Embryonic facial prominence (tissue), 1 donor: Measurements from ENCODE around the gene ERLEC1.
"Not testable (repeated sequence)": the region's sequence is repeated elsewhere in the genome, so short reads cannot be mapped to it uniquely, and the experiment has no call there.

ENCODE experiments used
- DNase-seq: peaks from one replicate; pipeline ENCODE4 v3.0.0-alpha.2; 2016; ENCODE audit errors: extremely low spot score

ERLEC1 gene

GRCh38 chr2:53829980-53830290 is 43.1 kb downstream of the ERLEC1 start:
- not testable (repeated sequence) for DNase-seq

DNA sequence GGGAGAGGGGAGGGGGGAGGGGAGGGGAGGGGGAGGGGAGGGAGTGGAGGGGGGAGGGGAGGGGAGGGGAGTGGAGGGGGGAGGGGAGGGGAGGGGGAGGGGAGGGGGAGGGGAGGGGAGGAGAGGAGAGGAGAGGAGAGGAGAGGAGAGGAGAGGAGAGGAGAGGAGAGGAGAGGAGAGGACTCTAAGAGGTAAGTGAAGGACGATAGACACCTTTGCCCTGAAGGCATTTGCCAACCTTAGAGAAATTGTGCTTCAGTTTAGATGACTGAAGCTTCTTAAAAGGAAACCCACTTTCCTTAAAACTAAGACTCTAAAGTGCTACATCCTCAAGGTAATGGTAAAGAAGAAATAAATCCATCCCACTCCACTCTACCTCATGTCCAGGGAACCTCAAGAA is 53.7 kb downstream of the ERLEC1 start:
- no peak for DNase-seq

GRCh38 chr2:53841651-53842050 is 54.8 kb downstream of the ERLEC1 start:
- not testable (repeated sequence) for DNase-seq

DNA sequence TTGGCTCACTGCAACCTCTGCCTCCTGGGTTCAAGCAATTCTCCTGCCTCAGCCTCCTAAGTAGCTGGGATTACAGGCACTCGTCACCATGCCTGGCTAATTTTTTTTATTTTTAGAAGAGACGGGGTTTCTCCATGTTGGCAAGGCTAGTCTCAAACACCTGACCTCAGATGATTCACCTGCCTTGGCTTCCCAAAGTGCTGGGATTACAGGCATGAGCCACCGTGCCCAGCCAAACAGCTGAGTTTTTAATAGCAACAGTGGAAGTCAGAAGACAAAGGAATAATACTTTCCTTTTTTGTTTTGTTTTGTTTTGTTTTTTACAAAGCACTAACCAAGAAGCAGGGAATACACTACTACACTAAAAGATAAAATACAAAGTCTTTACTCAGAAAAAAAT is 56.0 kb downstream of the ERLEC1 start:
- DNase-seq = no peak

DNA sequence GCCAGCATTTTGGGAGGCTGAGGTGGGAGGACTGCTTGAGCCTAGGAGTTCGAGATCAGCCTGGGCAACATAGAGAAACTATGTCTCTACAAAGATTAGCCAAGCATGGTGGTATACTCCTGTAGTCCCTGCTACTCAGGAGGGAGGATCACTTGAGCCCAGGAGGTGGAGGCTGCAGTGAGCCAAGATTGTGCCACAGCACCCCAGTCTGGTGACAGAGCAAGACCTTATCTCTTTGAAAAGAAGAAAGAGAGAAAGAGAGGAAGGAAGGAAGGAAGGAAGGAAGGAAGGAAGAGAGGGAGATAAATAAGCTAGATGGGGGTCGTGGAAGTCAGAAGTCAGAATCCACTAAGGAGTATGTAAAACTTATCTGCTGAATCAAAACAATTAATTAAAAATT is 56.8 kb downstream of the ERLEC1 start:
- DNase-seq = no peak

DNA sequence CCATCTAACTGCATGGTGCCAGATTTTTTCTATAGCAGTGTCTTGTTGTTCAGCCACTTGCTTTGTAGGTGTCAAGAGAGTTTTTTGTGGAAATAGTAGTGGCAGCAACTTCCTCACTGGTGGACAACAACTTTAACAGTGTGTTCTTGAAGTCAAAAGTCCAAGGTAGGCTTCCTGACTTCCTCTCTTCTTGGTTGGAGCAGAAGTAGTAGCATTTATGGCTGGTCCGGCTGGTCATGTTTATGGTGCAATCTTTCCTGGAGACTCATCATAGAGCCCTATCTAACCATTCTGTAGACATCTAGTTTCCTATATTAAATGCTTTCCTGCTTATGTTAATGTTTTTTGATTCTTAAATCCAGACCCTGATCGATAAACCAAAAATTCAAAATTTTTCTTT is 61.2 kb downstream of the ERLEC1 start:
- no peak for DNase-seq

- not testable (repeated sequence) for DNase-seq
Observed at GRCh38 chr2:53851052-53851757, 64.4 kb downstream of the ERLEC1 start.

- no peak for DNase-seq
Observed at GRCh38 chr2:53852532-53852931, 65.7 kb downstream of the ERLEC1 start.

DNA sequence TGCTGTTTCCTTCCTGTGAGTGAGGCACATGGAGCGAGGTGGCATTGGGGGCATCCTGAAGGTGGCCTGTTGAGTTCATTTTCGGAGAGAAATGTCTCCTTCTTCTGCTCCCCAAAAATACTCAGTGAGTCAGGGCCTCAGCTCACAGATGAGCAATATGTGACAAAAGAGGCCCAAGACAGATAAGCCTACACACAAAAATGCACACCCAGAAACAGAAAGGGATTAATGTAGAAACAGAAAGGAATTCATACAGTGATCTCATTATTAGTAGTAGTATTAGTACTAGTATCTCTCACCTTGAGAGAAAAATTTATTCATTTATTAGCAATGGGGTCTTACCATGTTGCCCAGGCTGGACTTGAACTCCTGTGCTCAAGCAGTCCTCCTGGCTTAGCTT is 67.8 kb downstream of the ERLEC1 start:
- no peak for DNase-seq

- DNase-seq = no peak
Observed at GRCh38 chr2:53856272-53856671, 69.4 kb downstream of the ERLEC1 start.

GRCh38 chr2:53859206-53860181 is 72.7 kb downstream of the ERLEC1 start, which contains the start of gene GPR75:
Gene GPR75, minus strand, starts transcription at chr2:53859967. Its CDS starts 5,211 bp downstream, at chr2:53854756.
- DNase-seq = no peak

DNA sequence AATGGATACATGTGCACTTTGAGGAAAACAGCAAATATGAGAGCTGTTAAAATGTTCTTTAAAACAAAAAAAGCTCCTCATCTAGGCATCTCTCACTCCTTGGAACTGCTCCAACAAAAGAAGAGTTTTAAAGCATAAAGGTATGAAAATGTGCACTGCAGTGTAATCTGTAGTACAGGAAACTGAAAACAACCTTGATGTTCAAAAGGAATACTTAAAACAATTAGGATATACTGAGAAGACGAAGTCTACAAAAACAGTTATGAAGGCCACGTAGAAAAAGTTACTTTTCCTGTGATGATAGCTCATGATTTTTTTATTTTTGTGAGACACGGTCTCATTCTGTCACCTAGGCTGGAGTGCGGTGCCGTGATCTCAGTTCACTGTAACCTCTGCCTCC is 75.0 kb downstream of the ERLEC1 start:
- DNase-seq = no peak

DNA sequence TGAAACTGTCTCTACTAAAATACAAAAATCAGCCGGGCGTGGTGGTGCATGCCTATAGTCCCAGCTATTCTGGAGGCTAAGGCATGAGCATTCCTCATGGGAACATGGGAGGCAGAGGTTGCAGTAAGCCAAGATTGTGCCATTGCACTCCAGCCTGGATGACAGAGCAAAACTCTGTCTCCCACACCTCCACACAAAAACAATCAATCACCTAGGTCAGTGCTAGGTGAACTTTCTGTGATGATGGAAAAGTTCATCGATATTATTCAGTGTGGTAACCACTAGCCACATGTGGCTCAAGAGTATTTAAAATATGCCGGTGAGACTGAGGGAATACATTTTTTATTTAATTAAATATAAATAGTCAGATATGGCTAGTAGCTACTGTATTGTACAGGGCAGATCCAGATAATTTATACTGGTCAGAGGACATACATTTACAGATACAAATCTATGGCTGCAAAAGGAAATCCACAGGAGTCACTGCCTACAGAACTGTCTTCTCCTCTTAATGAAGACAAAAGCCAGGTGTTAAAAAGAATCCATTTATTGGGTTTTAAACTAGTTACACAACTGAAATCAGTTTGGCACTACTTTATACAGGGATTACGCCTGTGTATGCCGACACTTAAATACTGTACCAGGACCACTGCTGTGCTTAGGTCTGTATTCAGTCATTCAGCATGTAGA is 76.8 kb downstream of the ERLEC1 start:
- DNase-seq = no peak

GRCh38 chr2:53865264-53865663 is 78.4 kb downstream of the ERLEC1 start:
- DNase-seq = no peak

DNA sequence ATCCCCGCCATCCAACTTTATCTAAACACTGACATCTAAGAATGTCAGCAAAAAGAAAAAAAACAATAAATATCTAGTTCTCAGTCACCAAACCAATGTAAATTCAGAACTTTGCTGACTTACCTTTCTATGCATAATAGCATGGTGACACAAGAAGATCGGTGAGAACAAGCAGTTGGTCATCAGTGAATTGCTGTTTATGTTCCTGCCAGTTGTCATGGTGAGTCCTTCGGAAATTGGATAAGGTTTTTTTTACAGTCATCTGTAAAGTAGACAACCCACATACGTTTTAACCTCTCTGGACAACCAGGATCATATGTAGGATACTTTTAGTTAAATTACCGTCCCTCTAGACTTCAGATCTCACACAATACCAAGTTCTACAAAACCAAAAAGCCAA is 79.1 kb downstream of the ERLEC1 start:
- DNase-seq = no peak

DNA sequence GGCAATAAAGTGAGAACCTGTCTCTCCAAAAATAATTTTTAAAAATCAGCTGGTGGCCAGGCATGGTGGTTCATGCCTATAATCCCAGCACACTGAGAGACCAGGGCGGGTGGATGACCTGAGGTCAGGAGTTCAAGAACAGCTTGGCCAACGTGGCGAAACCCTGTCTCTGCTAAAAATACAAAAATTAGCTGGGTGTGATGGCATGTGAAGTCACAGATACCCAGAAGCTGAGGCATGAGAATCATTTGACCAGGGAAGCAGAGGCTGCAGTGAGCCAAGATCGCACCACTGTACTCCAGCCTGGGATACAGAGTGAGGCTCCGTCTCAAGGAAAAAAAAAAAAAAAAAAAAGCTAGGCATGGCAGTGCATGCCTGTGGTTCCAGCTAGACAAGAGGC is 80.3 kb downstream of the ERLEC1 start:
- no peak for DNase-seq

DNA sequence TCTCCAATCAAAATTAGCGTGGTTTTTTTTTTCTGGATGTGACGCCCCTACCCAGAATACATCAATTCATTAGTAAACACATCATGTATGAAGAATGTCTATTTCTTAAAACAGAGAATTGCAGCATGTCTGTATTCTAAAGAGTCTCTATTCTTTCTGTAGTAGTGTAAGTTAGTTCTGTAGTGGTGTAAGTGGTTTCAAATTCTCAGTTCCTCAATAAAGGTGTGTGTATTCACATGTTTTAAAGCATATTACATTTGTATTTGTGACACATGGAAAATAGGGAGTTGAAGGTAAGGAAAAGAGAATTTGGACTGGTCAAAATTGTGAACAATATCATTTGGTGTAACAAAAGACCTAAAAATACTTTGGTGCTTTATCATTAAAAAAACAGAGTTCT is 80.9 kb downstream of the ERLEC1 start:
- DNase-seq = no peak
